ENCODE data around the gene ANO1.
A peak's percentile ranks its signal among the peaks of the same experiment; 100 is the strongest.

- TF ChIP-seq EGR1 (IDR thresholded peaks at IDR 0.05) (peak; percentile 32; the same call in 1 of the 2 replicates), TAF1 (IDR thresholded peaks at IDR 0.05; ENCODE audit: low read depth) (no peak), CEBPB (IDR thresholded peaks at IDR 0.05) (no peak), NFIC (IDR thresholded peaks at IDR 0.05) (peak; percentile 97), EP300 (IDR thresholded peaks at IDR 0.05; ENCODE audit: borderline replicate concordance) (peak; percentile 69; the same call in 1 of the 2 replicates), RAD21 (IDR thresholded peaks at IDR 0.05; ENCODE audit: low read depth) (peak; percentile 1; the same call in 1 of the 2 replicates), TCF12 (IDR thresholded peaks at IDR 0.05; ENCODE audit: low read depth) (peak; percentile 88), YY1 (IDR thresholded peaks at IDR 0.05; ENCODE audit: low read depth) (no peak)
- TF ChIP-seq, protein P1, sequence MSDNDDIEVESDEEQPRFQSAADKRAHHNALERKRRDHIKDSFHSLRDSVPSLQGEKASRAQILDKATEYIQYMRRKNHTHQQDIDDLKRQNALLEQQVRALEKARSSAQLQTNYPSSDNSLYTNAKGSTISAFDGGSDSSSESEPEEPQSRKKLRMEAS (IDR thresholded peaks at IDR 0.05), result peak; percentile 44
- TF ChIP-seq, protein P2, sequence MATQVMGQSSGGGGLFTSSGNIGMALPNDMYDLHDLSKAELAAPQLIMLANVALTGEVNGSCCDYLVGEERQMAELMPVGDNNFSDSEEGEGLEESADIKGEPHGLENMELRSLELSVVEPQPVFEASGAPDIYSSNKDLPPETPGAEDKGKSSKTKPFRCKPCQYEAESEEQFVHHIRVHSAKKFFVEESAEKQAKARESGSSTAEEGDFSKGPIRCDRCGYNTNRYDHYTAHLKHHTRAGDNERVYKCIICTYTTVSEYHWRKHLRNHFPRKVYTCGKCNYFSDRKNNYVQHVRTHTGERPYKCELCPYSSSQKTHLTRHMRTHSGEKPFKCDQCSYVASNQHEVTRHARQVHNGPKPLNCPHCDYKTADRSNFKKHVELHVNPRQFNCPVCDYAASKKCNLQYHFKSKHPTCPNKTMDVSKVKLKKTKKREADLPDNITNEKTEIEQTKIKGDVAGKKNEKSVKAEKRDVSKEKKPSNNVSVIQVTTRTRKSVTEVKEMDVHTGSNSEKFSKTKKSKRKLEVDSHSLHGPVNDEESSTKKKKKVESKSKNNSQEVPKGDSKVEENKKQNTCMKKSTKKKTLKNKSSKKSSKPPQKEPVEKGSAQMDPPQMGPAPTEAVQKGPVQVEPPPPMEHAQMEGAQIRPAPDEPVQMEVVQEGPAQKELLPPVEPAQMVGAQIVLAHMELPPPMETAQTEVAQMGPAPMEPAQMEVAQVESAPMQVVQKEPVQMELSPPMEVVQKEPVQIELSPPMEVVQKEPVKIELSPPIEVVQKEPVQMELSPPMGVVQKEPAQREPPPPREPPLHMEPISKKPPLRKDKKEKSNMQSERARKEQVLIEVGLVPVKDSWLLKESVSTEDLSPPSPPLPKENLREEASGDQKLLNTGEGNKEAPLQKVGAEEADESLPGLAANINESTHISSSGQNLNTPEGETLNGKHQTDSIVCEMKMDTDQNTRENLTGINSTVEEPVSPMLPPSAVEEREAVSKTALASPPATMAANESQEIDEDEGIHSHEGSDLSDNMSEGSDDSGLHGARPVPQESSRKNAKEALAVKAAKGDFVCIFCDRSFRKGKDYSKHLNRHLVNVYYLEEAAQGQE (IDR thresholded peaks at IDR 0.05; ENCODE audit: low read depth), result no peak
- TF ChIP-seq, protein P3, sequence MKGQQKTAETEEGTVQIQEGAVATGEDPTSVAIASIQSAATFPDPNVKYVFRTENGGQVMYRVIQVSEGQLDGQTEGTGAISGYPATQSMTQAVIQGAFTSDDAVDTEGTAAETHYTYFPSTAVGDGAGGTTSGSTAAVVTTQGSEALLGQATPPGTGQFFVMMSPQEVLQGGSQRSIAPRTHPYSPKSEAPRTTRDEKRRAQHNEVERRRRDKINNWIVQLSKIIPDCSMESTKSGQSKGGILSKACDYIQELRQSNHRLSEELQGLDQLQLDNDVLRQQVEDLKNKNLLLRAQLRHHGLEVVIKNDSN (IDR thresholded peaks at IDR 0.05), result no peak
Observed at GRCh38 chr11:70159627-70160570, 81.8 kb downstream of the ANO1 start.

All from Ishikawa (cell line).